Measurements from ENCODE around the gene ZNF622. TPM values are rescaled to one million over a fixed set of nuclear protein-coding genes. Genes with fewer than 3 reads are reported as not detected.

The ZNF622 gene
- total RNA-seq, 4 donors from 2014 or later = 20.2 to 32.6 (median 27.6) TPM

GRCh38 chr5:16455668-16456067 lies 9.9 kb downstream of the ZNF622 start:
- TF ChIP-seq CTCF (IDR thresholded peaks at IDR 0.05; ENCODE audit: low read depth) = no peak

GRCh38 chr5:16454686-16455085 lies 10.9 kb downstream of the ZNF622 start:
- TF ChIP-seq CTCF (IDR thresholded peaks at IDR 0.05; ENCODE audit: low read depth) = no peak

- TF ChIP-seq CTCF (IDR thresholded peaks at IDR 0.05; ENCODE audit: low read depth) = no peak
Measured at GRCh38 chr5:16453609-16454008, 12.0 kb downstream of the ZNF622 start.

- no peak for TF ChIP-seq CTCF (IDR thresholded peaks at IDR 0.05; ENCODE audit: low read depth)
Measured at GRCh38 chr5:16450163-16450562, 15.4 kb downstream of the ZNF622 start.

GRCh38 chr5:16446993-16447392 lies 18.6 kb downstream of the ZNF622 start:
- TF ChIP-seq CTCF (IDR thresholded peaks at IDR 0.05; ENCODE audit: low read depth) = no peak

- TF ChIP-seq CTCF (IDR thresholded peaks at IDR 0.05; ENCODE audit: low read depth) = no peak
Measured at GRCh38 chr5:16437977-16438376, 27.6 kb downstream of the ZNF622 start.

GRCh38 chr5:16431490-16431889 lies 34.1 kb downstream of the ZNF622 start:
- no peak for TF ChIP-seq CTCF (IDR thresholded peaks at IDR 0.05; ENCODE audit: low read depth)

Measured in subcutaneous adipose tissue (tissue), 4 donors.